CD1c-positive myeloid dendritic cell (primary cell): Measurements from ENCODE around the gene CCK.
"Not testable (repeated sequence)": the region's sequence is repeated elsewhere in the genome, so short reads cannot be mapped to it uniquely, and the experiment has no call there.

Source experiments
- DNase-seq: peaks from one replicate; pipeline ENCODE4 v3.0.0-alpha.2; 2016; ENCODE audit errors: extremely low spot score

Gene CCK, protein sequence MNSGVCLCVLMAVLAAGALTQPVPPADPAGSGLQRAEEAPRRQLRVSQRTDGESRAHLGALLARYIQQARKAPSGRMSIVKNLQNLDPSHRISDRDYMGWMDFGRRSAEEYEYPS

DNA sequence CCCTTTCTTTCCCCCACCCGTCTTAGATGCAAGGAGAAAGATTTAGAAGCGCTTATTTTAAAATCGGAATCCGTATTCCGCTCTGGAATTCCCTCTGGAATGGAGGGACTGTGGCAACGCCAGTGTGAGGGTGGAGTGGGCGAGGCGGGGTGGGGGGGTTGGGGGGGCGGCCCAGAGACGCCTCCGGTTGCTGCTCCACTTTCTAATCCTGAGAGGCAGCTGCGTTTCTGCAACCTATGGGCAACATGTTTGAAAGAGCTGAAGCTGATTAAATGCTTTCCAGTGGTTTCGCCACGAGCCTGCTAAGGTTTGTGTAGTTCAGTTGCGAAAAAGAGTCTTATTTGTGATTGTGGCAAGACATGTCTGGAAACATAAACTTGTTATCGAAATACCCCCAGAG is at the start of gene CCK:
Gene CCK, minus strand, starts transcription at position 101 of the 400 bp plus-strand sequence. CDS start 2,555 bp downstream, outside the sequence.
- no peak for DNase-seq

DNA sequence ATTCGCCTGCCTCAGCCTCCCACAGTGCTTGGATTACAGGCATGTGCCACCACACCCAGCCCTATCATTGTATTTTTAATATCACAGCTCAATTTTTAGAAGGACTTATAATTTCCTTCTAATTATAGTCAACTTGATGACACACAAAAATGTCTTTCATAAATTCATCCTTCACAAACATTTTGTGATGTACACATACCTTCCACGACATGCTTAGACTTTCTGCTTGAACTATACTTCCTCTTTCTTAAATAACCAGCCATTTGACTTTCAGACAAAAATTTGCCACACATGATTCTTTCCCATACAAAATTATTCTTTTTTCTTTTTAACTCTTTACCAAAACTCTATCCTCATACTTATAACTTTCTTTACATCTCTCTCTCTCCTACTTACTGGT is 48.4 kb upstream of the CCK start:
- DNase-seq, result no peak

DNA sequence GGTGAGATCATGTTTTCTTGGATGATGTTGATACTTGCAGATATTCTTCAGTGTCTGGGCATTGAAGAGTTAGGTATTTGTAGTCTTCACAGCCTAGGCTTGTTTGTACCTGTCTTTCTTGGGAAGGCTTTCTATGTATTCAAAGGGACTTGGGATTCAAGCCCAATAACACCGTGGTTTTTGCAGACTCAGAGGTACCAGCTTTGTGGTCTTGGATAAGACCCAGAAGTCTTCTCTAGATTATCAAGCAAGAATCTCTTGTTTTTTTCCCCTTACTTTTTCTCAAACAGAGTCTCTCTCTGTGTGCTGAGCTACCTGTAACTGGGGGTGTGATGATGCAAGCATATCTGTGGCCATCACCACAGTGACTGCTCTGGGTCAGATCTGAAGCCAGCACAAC is 42.7 kb upstream of the CCK start:
- DNase-seq, result no peak

DNA sequence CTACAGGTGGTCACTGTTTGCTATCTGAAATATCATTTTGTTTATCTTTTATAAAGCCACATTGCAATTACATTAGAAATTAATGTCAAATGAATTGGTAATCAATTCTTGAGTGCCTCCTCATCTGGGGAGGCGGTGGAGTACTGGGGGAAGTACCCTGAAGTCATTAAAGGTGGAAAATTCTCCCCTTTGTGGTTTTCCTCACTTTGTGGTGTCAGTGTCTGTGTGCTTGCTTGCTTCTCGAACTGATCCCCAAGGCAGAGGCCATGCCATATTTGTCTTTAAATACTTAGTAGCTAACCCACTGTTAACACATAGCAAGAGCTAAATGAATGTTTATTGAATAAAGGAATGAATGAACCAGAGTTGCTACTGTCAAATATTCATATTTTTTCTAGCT is 40.5 kb upstream of the CCK start:
- DNase-seq, result no peak

DNA sequence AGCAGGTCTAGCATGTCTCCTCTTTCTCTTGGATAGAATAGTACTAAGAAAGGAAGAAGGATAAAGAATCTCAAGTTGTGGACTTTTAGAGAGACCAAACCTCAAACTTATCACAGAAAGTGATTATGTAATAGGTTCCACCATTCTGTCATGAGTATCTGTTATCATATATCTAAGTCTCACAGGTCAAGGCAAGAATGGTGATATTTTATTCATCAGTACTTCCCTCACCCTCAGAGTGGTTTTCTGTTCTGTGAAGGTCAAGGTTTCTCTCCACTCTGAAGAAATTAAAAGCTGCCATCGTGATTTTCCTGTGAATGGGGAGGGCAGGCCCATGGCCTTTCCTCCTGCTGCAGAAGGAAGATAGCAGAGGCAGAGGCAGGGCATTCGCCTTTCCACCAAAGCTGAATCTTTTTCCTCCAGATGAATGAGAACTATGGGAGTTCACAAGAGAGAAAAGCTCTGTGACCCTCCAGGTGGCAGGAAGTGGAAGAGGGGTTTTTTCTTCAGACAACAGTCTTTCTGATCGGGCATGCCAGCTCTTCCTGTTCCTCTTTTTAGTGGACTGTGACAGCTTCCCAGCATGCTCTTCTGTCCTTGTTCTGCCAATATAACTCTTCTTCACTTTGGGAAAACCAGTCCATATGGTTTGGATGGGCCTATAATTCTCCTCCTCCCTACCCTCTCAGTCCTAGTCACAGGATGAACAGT is 37.1 kb upstream of the CCK start:
- DNase-seq, result no peak

DNA sequence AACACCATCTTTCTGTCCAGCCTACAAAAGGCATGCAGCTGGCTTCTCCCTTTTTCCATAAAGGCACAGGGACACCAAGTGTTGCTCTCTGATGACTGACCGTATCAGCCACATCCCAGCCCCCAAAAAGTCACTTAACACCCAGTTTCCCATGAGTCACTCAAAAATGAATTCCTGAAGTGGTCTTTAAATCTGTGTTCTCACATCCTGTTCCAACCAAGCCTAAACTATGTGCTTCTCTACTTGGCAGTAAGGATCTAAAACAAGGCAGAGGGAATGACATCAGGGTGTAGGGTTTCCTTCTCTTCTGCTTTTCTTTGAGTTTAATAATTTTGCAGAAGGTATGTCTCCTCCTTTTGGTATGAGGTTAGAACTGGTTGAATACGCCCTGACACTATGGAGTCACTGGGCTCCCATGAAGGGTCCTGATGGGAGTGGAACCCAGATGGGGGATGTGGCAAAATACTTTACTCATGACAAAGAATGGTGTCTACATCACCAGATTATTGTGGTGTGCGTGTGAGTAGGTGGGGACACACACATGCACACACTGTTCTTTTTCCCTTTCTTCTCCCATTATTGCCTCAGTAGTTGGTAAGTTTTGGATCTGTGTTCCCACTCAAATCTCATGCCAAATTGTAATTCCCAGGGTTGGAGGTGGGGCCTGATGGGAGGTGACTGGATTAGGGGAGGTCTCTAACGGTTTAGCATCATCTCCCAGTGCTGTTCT is 35.6 kb upstream of the CCK start:
- DNase-seq, result no peak

DNA sequence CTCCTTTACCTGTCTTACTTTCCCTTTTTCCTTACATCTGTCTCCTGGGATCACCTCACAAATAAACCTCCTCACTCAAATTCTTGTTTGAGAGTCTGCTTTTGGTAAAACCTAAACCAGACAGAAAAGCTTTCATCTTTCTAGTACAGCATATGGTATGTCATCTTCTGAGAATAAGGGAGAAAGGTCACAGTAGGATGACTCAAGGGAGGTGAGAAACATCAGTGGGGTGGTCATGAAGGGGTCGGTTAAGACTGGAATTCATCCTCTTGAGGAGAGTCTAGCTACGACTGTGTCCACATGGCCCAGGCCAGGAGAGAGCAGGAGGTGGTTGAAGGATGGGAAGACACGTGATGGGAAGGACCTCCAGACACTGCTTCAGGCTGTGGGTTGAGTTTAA is 34.8 kb upstream of the CCK start:
- no peak for DNase-seq

DNA sequence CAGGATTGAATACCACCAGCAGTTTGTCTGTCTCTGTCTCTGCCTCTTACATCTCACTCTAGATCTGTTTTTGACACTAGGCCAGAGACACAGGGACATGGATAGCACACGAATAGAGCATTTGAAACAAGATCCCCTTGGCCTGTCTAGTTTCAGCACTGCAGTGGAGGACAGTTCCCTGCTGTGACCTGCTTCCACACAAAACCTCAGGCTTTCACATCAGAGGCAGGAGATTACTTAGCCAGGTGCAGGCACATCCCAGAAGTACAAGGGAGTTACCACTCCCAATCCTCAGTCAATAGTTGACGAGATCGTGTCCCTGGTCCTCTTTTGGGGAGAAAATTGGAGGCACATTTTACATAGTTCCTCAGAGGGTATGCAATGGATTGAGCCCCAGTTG is 34.0 kb upstream of the CCK start:
- no peak for DNase-seq

DNA sequence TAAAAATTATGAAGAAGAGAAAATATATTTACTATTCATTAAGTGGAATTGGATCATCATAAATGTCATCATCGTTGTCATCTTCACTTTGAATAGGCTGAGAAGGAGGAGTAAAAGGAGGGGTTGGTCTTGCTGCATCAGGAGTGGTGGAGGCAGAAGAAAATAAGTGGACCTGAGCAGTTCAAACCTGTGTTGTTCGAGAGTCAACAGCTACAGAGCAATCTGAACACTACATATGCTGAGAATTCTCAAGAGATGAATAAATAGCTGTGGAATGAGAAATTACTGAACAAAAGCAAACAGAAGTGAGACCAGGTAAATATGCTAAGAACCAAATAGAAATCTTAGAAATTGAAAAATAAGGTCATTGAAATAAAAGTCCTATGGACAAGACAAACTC is 32.3 kb upstream of the CCK start:
- DNase-seq, result no peak

DNA sequence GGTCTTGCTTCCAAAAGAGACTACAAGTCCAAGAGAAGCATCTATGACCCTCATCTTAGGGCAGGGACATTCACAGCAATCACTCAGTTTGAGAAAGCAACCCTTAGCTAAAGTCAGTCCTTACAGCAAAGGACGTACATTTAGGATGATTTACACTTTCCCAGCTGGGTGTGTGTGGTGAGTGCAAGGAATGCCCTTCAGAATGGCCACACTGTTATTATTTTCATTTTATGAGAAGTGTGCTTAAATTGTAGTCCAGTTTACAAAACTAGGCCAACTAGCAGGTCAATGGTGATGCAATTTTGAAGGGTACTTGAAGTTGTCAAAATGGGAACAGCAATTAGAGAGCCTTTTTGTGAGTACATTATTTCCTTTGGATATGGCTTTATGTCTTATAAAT is 26.0 kb upstream of the CCK start:
- DNase-seq, result no peak

DNA sequence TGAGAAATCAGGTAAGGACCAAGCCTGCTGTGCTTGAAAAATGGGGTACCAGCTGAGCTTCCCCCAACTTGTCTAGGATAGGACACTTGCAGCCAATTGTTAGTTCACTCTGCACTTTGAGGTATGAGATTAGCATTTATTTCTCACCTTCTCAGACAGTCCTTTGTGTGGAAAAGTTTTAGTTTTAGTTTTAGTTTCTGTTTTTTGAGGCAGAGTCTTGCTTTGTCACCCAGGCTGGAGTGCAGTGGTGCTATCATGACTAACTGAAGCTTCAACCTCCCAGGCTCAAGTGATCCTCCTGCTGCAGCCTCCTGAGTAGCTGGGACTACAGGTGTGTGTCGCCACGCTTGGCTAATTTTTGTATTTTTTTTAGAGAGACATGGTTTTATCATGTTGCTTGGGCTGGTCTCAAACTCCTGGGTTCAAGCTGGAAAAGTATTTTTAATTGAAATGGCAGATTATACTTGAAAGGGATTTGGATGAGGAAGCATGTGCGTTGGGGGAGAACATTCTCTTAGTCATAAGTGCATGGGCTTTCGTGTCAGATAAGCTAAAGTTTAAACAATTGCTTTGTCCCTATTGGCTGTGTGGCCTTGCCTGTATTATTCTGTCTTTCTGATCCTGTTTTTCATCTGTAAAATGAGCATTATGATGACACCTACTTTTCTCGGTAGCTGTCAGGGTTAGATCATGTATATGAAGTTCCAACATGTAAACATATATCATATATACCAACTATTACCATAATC is 25.2 kb upstream of the CCK start:
- no peak for DNase-seq

DNA sequence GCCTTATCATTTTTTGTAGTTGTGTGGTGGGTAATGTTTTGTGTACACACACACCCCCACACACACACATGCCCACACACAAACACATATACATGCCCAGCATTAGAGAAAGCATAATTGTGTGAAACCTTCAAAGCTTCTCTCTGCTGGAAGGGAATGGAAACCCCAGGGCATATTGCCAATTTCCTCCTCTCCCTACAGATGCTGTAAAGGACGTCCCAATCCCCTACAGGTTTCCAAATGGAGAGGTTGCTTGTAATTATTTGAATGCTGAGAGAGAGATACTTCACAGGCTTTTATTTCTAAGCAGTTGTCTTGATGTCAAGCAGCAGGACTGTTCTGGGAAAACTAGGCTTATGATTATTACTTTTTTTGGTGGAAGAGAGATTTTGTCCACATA is 23.0 kb upstream of the CCK start:
- DNase-seq, result no peak

DNA sequence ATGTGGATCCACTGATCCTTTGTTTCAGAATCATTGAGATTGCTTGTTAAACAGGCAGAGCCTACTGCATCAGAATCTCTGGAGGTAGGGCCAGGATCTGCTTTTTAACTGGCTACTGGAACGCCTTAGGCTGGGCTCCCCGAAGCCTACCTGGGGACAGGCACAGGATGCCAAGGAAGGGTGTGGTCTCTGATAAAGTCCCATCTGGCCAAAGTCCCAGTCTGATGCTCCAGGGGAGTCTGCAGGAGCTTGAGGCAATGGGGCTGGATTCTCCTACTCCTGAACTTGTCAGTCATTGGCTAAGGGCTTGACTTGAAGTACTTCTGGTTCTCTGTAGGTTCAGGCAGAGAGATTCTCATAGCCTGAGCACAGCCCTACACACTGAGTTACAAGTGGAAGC is 22.4 kb upstream of the CCK start:
- DNase-seq, result no peak

DNA sequence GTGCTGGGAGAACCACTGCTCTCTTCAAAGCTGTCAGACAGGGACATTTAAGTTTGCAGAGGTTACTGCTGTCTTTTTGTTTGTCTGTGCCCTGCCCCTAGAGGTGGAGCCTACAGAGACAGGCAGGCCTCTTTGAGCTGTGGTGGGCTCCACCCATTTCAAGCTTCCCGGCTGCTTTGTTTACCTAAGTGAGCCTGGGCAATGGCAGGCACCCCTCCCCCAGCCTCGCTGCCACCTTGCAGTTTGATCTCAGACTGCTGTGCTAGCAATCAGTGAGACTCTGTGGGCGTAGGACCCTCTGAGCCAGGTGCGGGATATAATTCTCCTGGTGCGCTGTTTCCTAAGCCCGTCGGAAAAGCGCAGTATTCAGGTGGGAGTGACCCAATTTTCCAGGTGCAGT is 21.4 kb upstream of the CCK start:
- DNase-seq, result not testable (repeated sequence)

DNA sequence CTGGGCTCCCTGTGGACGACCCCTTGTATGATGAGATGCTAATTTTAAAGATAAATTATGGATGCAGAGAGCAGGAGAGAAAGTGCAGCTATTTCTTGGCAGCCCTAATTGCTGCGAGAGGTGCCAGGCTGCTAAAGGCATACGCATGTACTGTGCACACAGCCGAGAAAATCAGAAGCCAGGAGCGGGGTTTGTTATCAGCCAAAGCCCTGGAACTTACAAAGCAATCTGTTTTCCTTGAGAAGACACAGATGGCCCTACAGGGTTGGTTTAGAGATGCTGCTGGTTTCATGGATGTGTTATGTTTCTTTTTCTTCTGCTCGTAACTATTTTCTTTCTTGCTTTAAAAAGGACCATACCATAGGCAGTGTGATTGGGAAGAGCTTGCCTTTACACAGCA is 11.7 kb upstream of the CCK start:
- DNase-seq, result no peak

DNA sequence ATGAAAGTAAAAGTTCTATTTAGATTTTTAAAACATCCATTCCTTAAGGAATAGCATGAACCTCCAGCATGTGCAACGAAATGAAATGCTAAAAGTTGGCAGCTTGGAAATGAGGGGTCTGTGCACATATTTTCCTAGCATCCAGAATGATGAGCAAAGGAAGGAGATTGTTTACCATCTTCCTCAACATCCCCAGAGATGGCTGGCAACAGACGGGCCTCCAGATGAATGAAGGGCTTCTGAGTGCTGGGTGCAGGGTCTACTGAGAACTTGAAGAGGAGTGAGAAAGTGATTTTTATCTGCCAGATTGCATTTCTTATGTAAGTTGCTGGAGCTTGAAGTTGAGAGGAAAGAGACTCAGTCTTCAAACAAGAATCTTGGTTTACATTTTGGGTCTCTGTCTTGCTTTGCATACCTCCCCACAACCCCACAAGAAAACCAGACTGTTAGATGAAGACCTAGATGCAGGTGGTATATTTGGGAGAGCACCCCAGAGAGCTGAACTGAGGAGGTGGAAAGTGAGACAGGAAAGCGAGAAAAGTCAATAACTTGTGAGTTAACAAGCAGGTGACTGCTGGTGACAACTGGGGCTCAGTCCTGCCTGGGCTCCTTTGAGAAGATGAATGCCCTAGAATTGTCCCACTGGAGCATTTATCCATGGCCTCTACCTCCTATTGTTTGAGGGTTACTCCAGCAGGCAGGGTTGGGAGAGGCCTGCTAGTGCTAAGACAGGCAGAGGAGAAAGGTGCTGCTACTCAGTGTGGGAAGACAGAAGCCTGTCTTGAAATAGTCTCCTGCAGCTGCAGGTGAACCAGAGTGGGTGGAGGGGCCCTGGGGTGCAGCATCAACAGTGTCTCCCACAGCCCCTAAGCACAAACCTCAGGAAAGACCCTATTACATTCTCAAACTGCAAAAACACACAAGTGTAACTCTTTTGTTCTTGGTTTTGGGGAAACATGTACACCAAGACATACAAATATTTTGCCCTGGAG is 10.5 kb upstream of the CCK start:
- no peak for DNase-seq

DNA sequence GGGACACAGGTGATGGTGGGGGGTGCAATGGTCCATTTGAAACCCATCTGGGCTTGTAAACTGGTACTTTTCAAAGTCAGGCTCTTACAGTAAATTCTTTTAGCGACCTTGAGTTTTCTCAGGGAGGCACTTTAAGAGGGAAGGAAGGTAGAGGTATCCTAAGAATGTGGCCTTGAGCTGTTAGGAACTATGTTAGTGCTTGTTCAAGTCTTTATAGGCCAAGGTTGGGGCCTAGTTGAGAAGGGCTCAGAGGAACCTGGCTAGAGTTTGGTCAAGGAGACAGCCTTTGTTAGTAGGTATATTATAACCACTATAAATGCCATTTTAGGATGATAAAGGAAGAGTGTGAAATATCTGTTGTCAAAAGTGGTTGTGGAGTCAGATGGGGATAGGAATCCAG is 9.2 kb upstream of the CCK start:
- DNase-seq, result no peak

DNA sequence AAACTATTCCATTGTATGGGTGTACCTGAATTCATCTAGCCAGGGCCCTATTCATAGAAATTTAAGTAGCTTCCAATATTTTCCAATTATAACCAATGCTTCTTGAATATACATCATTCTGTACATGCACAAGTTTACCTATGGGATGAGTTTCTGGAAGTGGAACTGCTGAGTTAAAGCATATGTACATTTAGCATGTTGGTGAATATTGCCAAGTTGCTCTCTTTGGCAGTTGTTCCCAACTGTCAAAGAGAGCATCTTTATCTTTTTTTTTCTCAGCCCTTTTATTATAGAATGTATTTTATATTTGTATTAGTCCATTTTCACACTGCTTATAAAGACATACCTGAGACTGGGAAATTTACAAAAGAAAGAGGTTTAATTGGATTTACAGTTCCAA is 8.3 kb upstream of the CCK start:
- no peak for DNase-seq

DNA sequence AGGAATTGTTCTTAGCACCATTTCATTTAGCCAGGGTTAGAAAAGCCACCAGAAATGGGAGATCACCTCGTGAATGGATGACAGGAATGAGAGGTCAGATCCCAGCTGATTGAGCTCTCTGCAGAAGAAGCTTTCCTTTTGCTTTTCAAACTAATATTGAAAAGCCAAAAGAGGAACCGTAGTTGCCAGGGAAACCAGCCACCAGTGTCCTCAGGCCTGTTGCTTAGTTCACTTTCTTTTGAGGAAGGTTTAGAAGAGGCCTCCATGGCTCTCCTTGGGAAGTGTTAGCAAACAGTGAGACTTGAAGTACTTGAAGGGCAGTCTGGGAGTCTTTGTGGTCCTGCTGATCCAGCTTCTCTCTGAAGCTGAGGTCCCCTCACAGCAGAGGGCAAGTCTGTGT is 7.4 kb upstream of the CCK start:
- DNase-seq, result peak; percentile 4

DNA sequence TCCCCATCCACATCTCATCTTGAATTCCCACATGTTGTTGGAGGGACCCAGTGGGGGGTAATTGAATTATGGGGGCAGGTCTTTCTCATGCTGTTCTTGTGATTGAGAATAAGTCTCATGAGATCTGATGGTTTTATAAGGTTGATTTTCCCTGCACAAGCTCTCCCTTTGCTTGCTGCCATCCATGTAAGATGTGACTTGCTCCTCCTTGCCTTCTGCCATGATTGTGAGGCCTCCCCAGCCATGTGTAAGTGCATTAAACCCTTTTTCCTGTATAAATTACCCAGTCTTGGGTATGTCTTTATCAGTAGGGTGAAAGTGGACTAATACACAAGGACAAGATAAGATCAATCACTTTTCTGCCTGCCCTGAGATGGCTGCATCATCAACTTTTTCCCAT is 5.8 kb upstream of the CCK start:
- no peak for DNase-seq

DNA sequence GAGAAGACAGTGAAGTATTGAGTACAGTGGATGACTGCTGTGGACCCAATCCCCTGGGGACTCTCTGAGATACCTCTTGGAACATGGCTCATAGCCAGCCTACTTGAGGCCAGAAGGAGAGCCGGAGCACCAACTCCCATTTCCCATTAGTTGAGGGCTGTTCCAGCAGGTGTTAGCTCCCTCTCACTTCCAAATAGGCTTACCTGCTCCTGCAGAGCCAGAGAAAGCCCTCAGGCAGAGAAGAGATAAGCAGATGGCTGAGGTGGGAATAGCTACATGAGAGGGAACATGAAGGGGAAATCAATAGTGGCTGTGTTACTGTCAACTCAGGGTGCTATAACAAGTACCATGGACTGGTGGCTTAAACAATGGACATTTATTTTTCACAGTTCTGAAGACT is 4.6 kb upstream of the CCK start:
- DNase-seq, result no peak

DNA sequence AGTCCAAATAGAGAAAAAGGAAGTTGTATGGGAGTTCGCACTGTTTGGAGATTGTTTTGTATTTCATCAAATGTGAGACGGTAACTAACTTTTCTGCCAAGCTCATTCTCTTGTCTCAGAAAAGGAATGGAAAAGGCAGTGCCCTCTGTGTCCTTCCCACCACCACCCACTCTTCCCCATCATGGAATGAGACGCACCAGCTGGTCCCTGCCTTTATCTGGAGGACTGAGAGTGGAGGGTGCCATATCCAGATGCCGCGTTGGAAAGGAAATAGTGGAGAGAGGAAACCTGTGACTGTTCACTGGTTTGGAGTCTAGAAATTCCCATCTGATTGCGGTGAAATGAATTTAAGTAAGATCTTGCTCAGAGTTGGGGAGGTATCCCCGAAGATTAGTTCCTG is 3.7 kb upstream of the CCK start:
- no peak for DNase-seq
